Heart right ventricle (tissue), 16 donors: ENCODE measurements around the gene BOD1. TPM values are rescaled to one million over a fixed set of nuclear protein-coding genes. Genes with fewer than 3 reads are reported as not detected.
A peak's percentile ranks its signal among the peaks of the same experiment; 100 is the strongest.

Experiments
- ATAC-seq, 8 donors: fragments of 200-7000 bp; cut with Tn5 transposase; one replicate each; pipeline ENCODE4 v1.9.1; 2020; ENCODE audit warnings: mild to moderate bottlenecking in 8 of 8, moderate library complexity in 8 of 8, moderate number of reproducible peaks in 1 of 8
- DNase-seq, 2 donors: peaks; one replicate each; pipeline ENCODE4 v3.0.0-alpha.2; 2020
- H3K27ac ChIP-seq, 10 donors: fragments of 200-600 bp; sonication (generic) in 2 of 10; one replicate each; pipeline versions ENCODE4 v1.5.0 to v1.8.0; 2020 to 2022; ENCODE audit warnings: mild to moderate bottlenecking in 3 of 10
- H3K27me3 ChIP-seq, 7 donors: fragments of 200-600 bp; one replicate each; pipeline ENCODE4 v1.8.0; 2021 to 2022; ENCODE audit warnings: mild to moderate bottlenecking in 2 of 7
- H3K36me3 ChIP-seq, 9 donors: fragments of 200-600 bp; sonication (generic) in 1 of 9; one replicate each; pipeline versions ENCODE4 v1.5.0 to v1.8.0; 2020 to 2022; ENCODE audit warnings: mild to moderate bottlenecking in 2 of 9
- H3K4me1 ChIP-seq, 9 donors: fragments of 200-600 bp; sonication (generic) in 1 of 9; one replicate each; pipeline versions ENCODE4 v1.5.0 to v1.8.0; 2020 to 2022; ENCODE audit warnings: mild to moderate bottlenecking in 4 of 9
- H3K4me3 ChIP-seq, 10 donors: fragments of 200-600 bp; sonication (generic) in 2 of 10; one replicate each; pipeline versions ENCODE4 v1.5.0 to v1.8.0; 2020 to 2022; ENCODE audit warnings: mild to moderate bottlenecking in 7 of 10, moderate library complexity in 2 of 10
- H3K9me3 ChIP-seq, 11 donors: fragments of 200-600 bp in 10 of 11; sonication (generic) in 2 of 11; one replicate each; pipeline versions ENCODE4 v1.5.0 to v1.8.0; 2013 to 2022; ENCODE audit warnings: mild to moderate bottlenecking in 2 of 11, control low read depth in 1 of 11, moderate library complexity in 1 of 11
- WGBS, 2 donors: extraction: QIAGEN DNeasy Blood & Tissue Kit; methylation state at CpG; one replicate each; pipeline ENCODE4 v1.1.7; 2013; ENCODE audit warnings: inconsistent platforms in 1 of 2; 5-methylcytosine and 5-hydroxymethylcytosine counted together
- intact Hi-C, 10 donors: fragments of 100-400 bp; cut with DNase I; formaldehyde crosslinking; loops; one replicate each; pipeline versions ENCODE4 v1.11.1 to v1.14.2; 2022
- polyA plus RNA-seq, 2 donors: library from polyadenylated mRNA; stranded (reverse); fragments of 200-250 nt; gene quantifications; one replicate each; pipeline ENCODE4 v1.2.3, GENCODE V29; 2013
- total RNA-seq, 10 donors: library from RNA; stranded (reverse); fragmentation: NEBNext Ultra II Directional in 3 of 10; extraction: Animal tissue kit (Norgen Biotek cat#: 25700) in 3 of 10; gene quantifications; one replicate each; pipeline versions ENCODE4 v1.2.1 to v1.2.4, GENCODE V29; 2021 to 2023
- TF ChIP-seq, protein P1 (sequence below), 9 donors: fragments of 200-600 bp; sonication (generic) in 2 of 9; IDR thresholded peaks; one replicate each; pipeline versions ENCODE4 v1.5.0 to v1.8.0; 2021 to 2022; ENCODE audit warnings: antibody characterized with exemption in 9 of 9, mild to moderate bottlenecking in 5 of 9, moderate library complexity in 1 of 9
- donor health status: Arrhythmogenic right ventricular cardiomyopathy.
- donor health status: ischemic (EF 13 %, LVEDD 7.1; RV severe dilation, severe dysfunction).
- donor health status: healthy with polysubstance abuse.
- donor health status: DM: no; HTN: yes; CAD: no.
- donor health status: DM: no; HTN: no; CAD: no.
- donor health status: ischemic (EF 25% LVEDD 6.9; RV normal size, moderate dysfunction).
- donor health status: ischemic (EF 25% LVEDD 5.7; RV mildly dilated, moderate dysfunction).
- donor health status: healthy.
- donor health status: DM: yes; HTN: yes; CAD: no.
- donor health status: Ischemic cardiomyopathy.
- donor health status: ischemic (EF 35%, LVEDD 5.7; RV mildly dilated, moderate dysfunction).
- donor health status: nonischemic (EF 11% LVEDD 7.7; RV severe dilation, severe dysfunction).
- donor health status: DM: yes; HTN: yes; CAD: no.
- donor health status: PGD.
- donor health status: ischemic (EF 29% LVEDD 5.4; RV normal size, mild dysfunction).
- donor health status: nonischemic (EF 23%, LVEDD 6.1; RV moderate dilation, normal function).

BOD1 gene
- total and polyA plus RNA-seq, 12 donors = 20.2 to 54.3 (median 45.7) TPM

- TF ChIP-seq, protein P1, sequence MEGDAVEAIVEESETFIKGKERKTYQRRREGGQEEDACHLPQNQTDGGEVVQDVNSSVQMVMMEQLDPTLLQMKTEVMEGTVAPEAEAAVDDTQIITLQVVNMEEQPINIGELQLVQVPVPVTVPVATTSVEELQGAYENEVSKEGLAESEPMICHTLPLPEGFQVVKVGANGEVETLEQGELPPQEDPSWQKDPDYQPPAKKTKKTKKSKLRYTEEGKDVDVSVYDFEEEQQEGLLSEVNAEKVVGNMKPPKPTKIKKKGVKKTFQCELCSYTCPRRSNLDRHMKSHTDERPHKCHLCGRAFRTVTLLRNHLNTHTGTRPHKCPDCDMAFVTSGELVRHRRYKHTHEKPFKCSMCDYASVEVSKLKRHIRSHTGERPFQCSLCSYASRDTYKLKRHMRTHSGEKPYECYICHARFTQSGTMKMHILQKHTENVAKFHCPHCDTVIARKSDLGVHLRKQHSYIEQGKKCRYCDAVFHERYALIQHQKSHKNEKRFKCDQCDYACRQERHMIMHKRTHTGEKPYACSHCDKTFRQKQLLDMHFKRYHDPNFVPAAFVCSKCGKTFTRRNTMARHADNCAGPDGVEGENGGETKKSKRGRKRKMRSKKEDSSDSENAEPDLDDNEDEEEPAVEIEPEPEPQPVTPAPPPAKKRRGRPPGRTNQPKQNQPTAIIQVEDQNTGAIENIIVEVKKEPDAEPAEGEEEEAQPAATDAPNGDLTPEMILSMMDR (IDR thresholded peaks at IDR 0.05) = no peak
- WGBS, 2 donors = 92 to 95% methylated on average over 10 of the region's 10 CpGs
- no peak for DNase-seq
Measured at GRCh38 chr5:173645890-173646574, 29.6 kb upstream of the BOD1 start.

GRCh38 chr5:173645437-173645807 is 29.0 kb upstream of the BOD1 start:
- Histone ChIP-seq H3K4me3 (no peak overlapping the region), H3K4me1 (peaks cover 0 to 6% (median 0%) of the 10 kb centered on the region in 9 donors), H3K9me3 (no peaks in the 10 kb centered on the region), H3K27me3 (no peaks in the 10 kb centered on the region), H3K36me3 (no peaks in the 10 kb centered on the region), H3K27ac (no peak overlapping the region)
- intact Hi-C loops = no loop called here
- TF ChIP-seq, protein P1 (IDR thresholded peaks at IDR 0.05) = no peak
- DNase-seq = no peak
- WGBS, 2 donors = 47 to 54% methylated on average over 5 of the region's 5 CpGs
- no peak for ATAC-seq

More at GRCh38 chr5:173645890-173646574, 29.6 kb upstream of the BOD1 start:
- Histone ChIP-seq H3K36me3 (no peaks in the 10 kb centered on the region), H3K27me3 (no peaks in the 10 kb centered on the region), H3K27ac (no peak overlapping the region), H3K4me3 (no peak overlapping the region), H3K9me3 (no peaks in the 10 kb centered on the region), H3K4me1 (peaks cover 0 to 3% (median 0%) of the 10 kb centered on the region in 9 donors)
- no peak for ATAC-seq
- intact Hi-C loops = no loop called here

GRCh38 chr5:173644673-173645436 is 28.4 kb upstream of the BOD1 start:
- peaks cover 0 to 11% (median 0%) of the 10 kb centered on the region in 9 donors for H3K4me1 ChIP-seq
- TF ChIP-seq, protein P1 (IDR thresholded peaks at IDR 0.05) = no peak
- H3K9me3 ChIP-seq = no peaks in the 10 kb centered on the region
- intact Hi-C loops = no loop called here
- WGBS, 2 donors = 71 to 75% methylated on average over 8 of the region's 8 CpGs
- no peak overlapping the region for H3K4me3 ChIP-seq
- no peak overlapping the region for H3K27ac ChIP-seq
- DNase-seq (no peak), ATAC-seq (peak in 1 of 8 donors; percentile 42)
- no peaks in the 10 kb centered on the region for H3K27me3 ChIP-seq
- H3K36me3 ChIP-seq = no peaks in the 10 kb centered on the region

- Histone ChIP-seq H3K9me3 (no peaks in the 10 kb centered on the region), H3K27ac (no peak overlapping the region), H3K4me3 (no peak overlapping the region), H3K27me3 (no peaks in the 10 kb centered on the region), H3K4me1 (peaks cover 0 to 11% (median 0%) of the 10 kb centered on the region in 9 donors), H3K36me3 (no peaks in the 10 kb centered on the region)
- TF ChIP-seq, protein P1 (IDR thresholded peaks at IDR 0.05) = no peak
- intact Hi-C loops = no loop called here
- DNase-seq (no peak), ATAC-seq (peak in 1 of 8 donors; percentile 22)
- 70 to 76% methylated on average over 3 of the region's 3 CpGs for whole genome bisulfite sequencing, 2 donors
Measured at GRCh38 chr5:173643964-173644363, 27.5 kb upstream of the BOD1 start.
